Measurements from ENCODE around the gene TCF7L1.

The TCF7L1 gene

GRCh38 chr2:85164145-85164569 lies 31.0 kb downstream of the TCF7L1 start:
- no peak for DNase-seq

GRCh38 chr2:85165088-85165690 lies 32.0 kb downstream of the TCF7L1 start:
- no peak for DNase-seq

GRCh38 chr2:85166021-85166420 lies 32.8 kb downstream of the TCF7L1 start:
- DNase-seq: no peak

- DNase-seq: no peak
Observed at GRCh38 chr2:85167479-85167878, 34.3 kb downstream of the TCF7L1 start.

GRCh38 chr2:85168942-85169341 lies 35.8 kb downstream of the TCF7L1 start:
- peak in 1 of 4 experiments; percentile 28 for DNase-seq

- no peak for DNase-seq
Observed at GRCh38 chr2:85169581-85169980, 36.4 kb downstream of the TCF7L1 start.

GRCh38 chr2:85170938-85171475 lies 37.8 kb downstream of the TCF7L1 start:
- peak in 2 of 4 experiments; percentile 7 to 18 for DNase-seq

GRCh38 chr2:85171916-85172315 lies 38.7 kb downstream of the TCF7L1 start:
- no peak for DNase-seq

- peak in 2 of 4 experiments; percentile 6 to 10 for DNase-seq
Observed at GRCh38 chr2:85173909-85174308, 40.7 kb downstream of the TCF7L1 start.

- no peak for DNase-seq
Observed at GRCh38 chr2:85174943-85175342, 41.8 kb downstream of the TCF7L1 start.

GRCh38 chr2:85175369-85176299 lies 42.4 kb downstream of the TCF7L1 start:
- no peak for DNase-seq

- DNase-seq: no peak
Observed at GRCh38 chr2:85177031-85177824, 44.0 kb downstream of the TCF7L1 start.

GRCh38 chr2:85178154-85178553 lies 45.0 kb downstream of the TCF7L1 start:
- DNase-seq: no peak

GRCh38 chr2:85178980-85179411 lies 45.8 kb downstream of the TCF7L1 start:
- no peak for DNase-seq

- no peak for DNase-seq
Observed at GRCh38 chr2:85179541-85179940, 46.3 kb downstream of the TCF7L1 start.

GRCh38 chr2:85180322-85181133 lies 47.3 kb downstream of the TCF7L1 start:
- no peak for DNase-seq

- peak in 1 of 4 experiments; percentile 15 for DNase-seq
Observed at GRCh38 chr2:85181134-85181631, 48.0 kb downstream of the TCF7L1 start.

- DNase-seq: no peak
Observed at GRCh38 chr2:85181844-85182456, 48.8 kb downstream of the TCF7L1 start.

GRCh38 chr2:85183076-85183475 lies 49.9 kb downstream of the TCF7L1 start:
- DNase-seq: no peak

- no peak for DNase-seq
Observed at GRCh38 chr2:85183479-85183878, 50.3 kb downstream of the TCF7L1 start.

- no peak for DNase-seq
Observed at GRCh38 chr2:85184231-85184630, 51.0 kb downstream of the TCF7L1 start.

All from suppressor macrophage (primary cell).